ENCODE data around the gene MRPL11. TPM values are rescaled to one million over a fixed set of nuclear protein-coding genes. Genes with fewer than 3 reads are reported as not detected.

Gene MRPL11
- total RNA-seq, 2 experiments from 2014 or later = 17.7 to 21.0 TPM

- CTCF ChIA-PET = interaction anchor here (1.1 to 3.5 kb wide), 5 partner anchors 31 to 681 kb away, joined by 3 to 24 read pairs (median 5); partner anchors contain the start of genes DPP3, MRPL11 and RBM4B
- no peak for ATAC-seq (ENCODE audit: poor library complexity)
- no peak overlapping the region for H3K4me3 Mint-ChIP-seq
These were observed 31.0 kb downstream of the MRPL11 start for GRCh38 chr11:66407651-66408050.

GRCh38 chr11:66393954-66394353 lies 44.7 kb downstream of the MRPL11 start:
- DNase-seq (no peak), ATAC-seq (ENCODE audit: poor library complexity) (no peak)
- H3K27ac Mint-ChIP-seq = no peak overlapping the region
- H3K36me3 ChIP-seq (ENCODE audit: insufficient read depth, low read length) = no peaks in the 10 kb centered on the region
- ChIA-PET POLR2A (no interaction called here), CTCF (no interaction called here)
- no peaks in the 10 kb centered on the region for H3K9me3 ChIP-seq (ENCODE audit: control insufficient read depth in 1 of 2, insufficient read depth in 1 of 2, low read length in 2 of 2)
- H3K4me1 ChIP-seq (ENCODE audit: insufficient read depth, low read length) = no peaks in the 10 kb centered on the region
- intact Hi-C loops (cut with DNase I, micrococcal nuclease) = no loop called here
- no peak overlapping the region for H3K4me3 Mint-ChIP-seq
- H3K9me3 Mint-ChIP-seq = no peaks in the 10 kb centered on the region
- no peak for TF ChIP-seq CTCF (IDR thresholded peaks at IDR 0.05)
- H3K4me3 ChIP-seq (ENCODE audit: low read length) = no peak overlapping the region
- no peaks in the 10 kb centered on the region for H3K27me3 ChIP-seq (ENCODE audit: control insufficient read depth in 1 of 2, insufficient read depth in 2 of 2, low read length in 2 of 2)
- H3K27ac ChIP-seq (ENCODE audit: low read depth in 1 of 2, low read length in 2 of 2) = no peak overlapping the region
- H3K27me3 Mint-ChIP-seq = peaks cover 8% of the 10 kb centered on the region
- no peaks in the 10 kb centered on the region for H3K4me1 Mint-ChIP-seq (ENCODE audit: low read depth)
- H3K36me3 Mint-ChIP-seq (ENCODE audit: low read depth) = no peaks in the 10 kb centered on the region

More at GRCh38 chr11:66407651-66408050, 31.0 kb downstream of the MRPL11 start:
- H3K9me3 Mint-ChIP-seq = no peaks in the 10 kb centered on the region
- no peak overlapping the region for H3K27ac Mint-ChIP-seq
- peaks cover 5% of the 10 kb centered on the region for H3K4me1 Mint-ChIP-seq (ENCODE audit: low read depth)
- TF ChIP-seq CTCF (IDR thresholded peaks at IDR 0.05) = no peak
- H3K36me3 ChIP-seq (ENCODE audit: insufficient read depth, low read length) = no peaks in the 10 kb centered on the region
- H3K9me3 ChIP-seq (ENCODE audit: control insufficient read depth in 1 of 2, insufficient read depth in 1 of 2, low read length in 2 of 2) = no peaks in the 10 kb centered on the region
- no peak overlapping the region for H3K4me3 ChIP-seq (ENCODE audit: low read length)
- no peak for DNase-seq
- intact Hi-C loops (cut with DNase I, micrococcal nuclease) = loop anchor here (1.0 kb wide), 10 partner anchors 22 to 435 kb away; partner anchors contain the start of genes MRPL11 (in 1 of the 2) and PELI3 (in 1 of the 2)
- no peaks in the 10 kb centered on the region for H3K36me3 Mint-ChIP-seq (ENCODE audit: low read depth)
- peaks cover 4 to 19% of the 10 kb centered on the region in 2 experiments for H3K27me3 ChIP-seq (ENCODE audit: control insufficient read depth in 1 of 2, insufficient read depth in 2 of 2, low read length in 2 of 2)
- no peak overlapping the region for H3K27ac ChIP-seq (ENCODE audit: low read depth in 1 of 2, low read length in 2 of 2)
- H3K4me1 ChIP-seq (ENCODE audit: insufficient read depth, low read length) = peaks cover 14% of the 10 kb centered on the region
- POLR2A ChIA-PET = interaction anchor here (1.2 kb wide), 1 partner anchor 271 kb away, joined by 3 read pairs; no protein-coding TSS in a partner anchor
- H3K27me3 Mint-ChIP-seq = peaks cover 40% of the 10 kb centered on the region

- H3K27me3 Mint-ChIP-seq = peaks cover 10% of the 10 kb centered on the region
- POLR2A ChIA-PET = no interaction called here
These were observed 47.3 kb downstream of the MRPL11 start for GRCh38 chr11:66391322-66391721.

More at GRCh38 chr11:66391322-66391721, 47.3 kb downstream of the MRPL11 start:
- H3K4me1 ChIP-seq (ENCODE audit: insufficient read depth, low read length) = peaks cover 2% of the 10 kb centered on the region
- Mint-ChIP-seq H3K27ac (no peak overlapping the region), H3K9me3 (no peaks in the 10 kb centered on the region), H3K4me3 (no peak overlapping the region), H3K4me1 (ENCODE audit: low read depth) (peaks cover 1% of the 10 kb centered on the region), H3K36me3 (ENCODE audit: low read depth) (no peaks in the 10 kb centered on the region)
- H3K36me3 ChIP-seq (ENCODE audit: insufficient read depth, low read length) = no peaks in the 10 kb centered on the region
- H3K4me3 ChIP-seq (ENCODE audit: low read length) = no peak overlapping the region
- CTCF ChIA-PET = no interaction called here
- no peaks in the 10 kb centered on the region for H3K9me3 ChIP-seq (ENCODE audit: control insufficient read depth in 1 of 2, insufficient read depth in 1 of 2, low read length in 2 of 2)
- ATAC-seq (ENCODE audit: poor library complexity) (no peak), DNase-seq (no peak)
- no peak for TF ChIP-seq CTCF (IDR thresholded peaks at IDR 0.05)
- intact Hi-C loops (cut with DNase I, micrococcal nuclease) = no loop called here
- no peak overlapping the region for H3K27ac ChIP-seq (ENCODE audit: low read depth in 1 of 2, low read length in 2 of 2)
- H3K27me3 ChIP-seq (ENCODE audit: control insufficient read depth in 1 of 2, insufficient read depth in 2 of 2, low read length in 2 of 2) = no peaks in the 10 kb centered on the region
